Psoas muscle (tissue), 8 donors: ENCODE measurements around the gene CCNG2. TPM values are rescaled to one million over a fixed set of nuclear protein-coding genes. Genes with fewer than 3 reads are reported as not detected.

Source experiments
- ATAC-seq, 4 donors: fragments of 200-7000 bp; cut with Tn5 transposase; one replicate each; pipeline ENCODE4 v1.9.1; 2020; ENCODE audit warnings: moderate library complexity in 3 of 4, mild to moderate bottlenecking in 2 of 4
- DNase-seq, 2 donors: peaks; one replicate each; pipeline ENCODE4 v3.0.0-alpha.2; 2020
- H3K27ac ChIP-seq: fragments of 200-600 bp; one replicate; pipeline ENCODE4 v1.8.0; 2022
- H3K27me3 ChIP-seq, 3 donors: fragments of 200-600 bp in 1 of 3; one replicate each; pipeline versions ENCODE4 v1.6.1 to v1.8.0; 2013 to 2022; ENCODE audit warnings: low read length in 2 of 3, mild to moderate bottlenecking in 2 of 3, moderate library complexity in 1 of 3; ENCODE audit not compliant: insufficient read depth in 3 of 3
- H3K36me3 ChIP-seq, 2 donors: fragments of 200-600 bp in 1 of 2; one replicate each; pipeline versions ENCODE4 v1.6.1 to v1.8.0; 2013 to 2022; ENCODE audit warnings: low read depth in 1 of 2, mild to moderate bottlenecking in 1 of 2, moderate library complexity in 1 of 2; ENCODE audit not compliant: insufficient read depth in 1 of 2
- H3K4me1 ChIP-seq: fragments of 200-600 bp; one replicate; pipeline ENCODE4 v1.8.0; 2022
- H3K4me3 ChIP-seq: fragments of 200-600 bp; one replicate; pipeline ENCODE4 v1.8.0; 2022; ENCODE audit warnings: mild to moderate bottlenecking
- H3K9me3 ChIP-seq: fragments of 200-600 bp; one replicate; pipeline ENCODE4 v1.8.0; 2022
- WGBS, 3 donors: extraction: QIAGEN DNeasy Blood & Tissue Kit; methylation state at CpG; one replicate each; pipeline versions ENCODE4 v1.1.6 to v1.1.7; 2013; 5-methylcytosine and 5-hydroxymethylcytosine counted together
- intact Hi-C, 2 donors: fragments of 100-400 bp; cut with DNase I; formaldehyde crosslinking; loops; one replicate each; pipeline versions ENCODE4 v1.11.0 to v1.14.2; 2022
- polyA plus RNA-seq, 3 donors: library from polyadenylated mRNA; stranded (reverse); fragments of 200-250 nt; gene quantifications; one replicate each; pipeline ENCODE4 v1.2.3, GENCODE V29; 2013
- total RNA-seq, 4 donors: library from RNA; stranded (reverse); fragmentation: NEBNext Ultra II Directional in 2 of 4; extraction: Animal tissue kit (Norgen Biotek cat#: 25700) in 2 of 4; gene quantifications; one replicate each; pipeline versions ENCODE4 v1.2.1 to v1.2.4, GENCODE V29; 2021 to 2023
- TF ChIP-seq, protein P1 (sequence below): fragments of 200-600 bp; IDR thresholded peaks from one replicate; pipeline ENCODE4 v1.8.0; 2022; ENCODE audit warnings: antibody characterized with exemption
- donor health status: healthy with polysubstance abuse.
- donor health status: DM: no; HTN: no; CAD: no; lungs with moderate emphysema.
- donor health status: Bipolar disorder and iron deficiency.
- donor health status: healthy.
- donor health status: DM: yes; HTN: yes; CAD: no.
- donor health status: DM: no; HTN: no; CAD: no.
- donor health status: DM: no; HTN: no; CAD: no.
- donor health status: DM: yes; HTN: yes; CAD: no.

CCNG2 gene
- total and polyA plus RNA-seq, 7 donors = 3.1 to 34.6 (median 7.0) TPM

DNA sequence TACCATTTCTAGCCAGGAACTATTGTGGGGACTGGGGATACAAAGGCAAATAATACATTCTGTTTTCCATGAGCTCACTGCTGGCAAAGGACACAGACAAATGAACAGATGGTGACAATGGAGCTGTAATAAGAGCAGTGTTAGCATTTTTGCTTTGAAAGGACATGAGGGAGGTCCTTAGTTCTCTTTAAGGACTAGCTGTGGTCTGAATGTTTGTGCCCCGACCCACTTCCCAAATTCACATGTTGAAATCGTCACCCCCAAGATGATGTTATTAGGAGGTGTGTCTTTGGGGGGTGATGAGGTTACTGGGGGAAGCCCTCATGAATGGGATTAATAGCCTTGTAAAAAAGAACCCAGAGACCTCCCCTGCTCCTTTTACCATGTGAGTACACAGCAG, 30.3 kb downstream of the CCNG2 start:
- peaks cover 0 to 4% (median 0%) of the 10 kb centered on the region in 3 donors for H3K27me3 ChIP-seq
- ATAC-seq = no peak
- no peaks in the 10 kb centered on the region for H3K4me1 ChIP-seq
- H3K27ac ChIP-seq = no peak overlapping the region
- H3K9me3 ChIP-seq = no peaks in the 10 kb centered on the region
- DNase-seq = no peak
- TF ChIP-seq, protein P1, sequence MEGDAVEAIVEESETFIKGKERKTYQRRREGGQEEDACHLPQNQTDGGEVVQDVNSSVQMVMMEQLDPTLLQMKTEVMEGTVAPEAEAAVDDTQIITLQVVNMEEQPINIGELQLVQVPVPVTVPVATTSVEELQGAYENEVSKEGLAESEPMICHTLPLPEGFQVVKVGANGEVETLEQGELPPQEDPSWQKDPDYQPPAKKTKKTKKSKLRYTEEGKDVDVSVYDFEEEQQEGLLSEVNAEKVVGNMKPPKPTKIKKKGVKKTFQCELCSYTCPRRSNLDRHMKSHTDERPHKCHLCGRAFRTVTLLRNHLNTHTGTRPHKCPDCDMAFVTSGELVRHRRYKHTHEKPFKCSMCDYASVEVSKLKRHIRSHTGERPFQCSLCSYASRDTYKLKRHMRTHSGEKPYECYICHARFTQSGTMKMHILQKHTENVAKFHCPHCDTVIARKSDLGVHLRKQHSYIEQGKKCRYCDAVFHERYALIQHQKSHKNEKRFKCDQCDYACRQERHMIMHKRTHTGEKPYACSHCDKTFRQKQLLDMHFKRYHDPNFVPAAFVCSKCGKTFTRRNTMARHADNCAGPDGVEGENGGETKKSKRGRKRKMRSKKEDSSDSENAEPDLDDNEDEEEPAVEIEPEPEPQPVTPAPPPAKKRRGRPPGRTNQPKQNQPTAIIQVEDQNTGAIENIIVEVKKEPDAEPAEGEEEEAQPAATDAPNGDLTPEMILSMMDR = no peak
- H3K4me3 ChIP-seq = no peak overlapping the region
- intact Hi-C loops = no loop called here
- no peaks in the 10 kb centered on the region for H3K36me3 ChIP-seq
- 34 to 71% (median 49%) methylated on average over 2 of the region's 2 CpGs for WGBS, 3 donors

DNA sequence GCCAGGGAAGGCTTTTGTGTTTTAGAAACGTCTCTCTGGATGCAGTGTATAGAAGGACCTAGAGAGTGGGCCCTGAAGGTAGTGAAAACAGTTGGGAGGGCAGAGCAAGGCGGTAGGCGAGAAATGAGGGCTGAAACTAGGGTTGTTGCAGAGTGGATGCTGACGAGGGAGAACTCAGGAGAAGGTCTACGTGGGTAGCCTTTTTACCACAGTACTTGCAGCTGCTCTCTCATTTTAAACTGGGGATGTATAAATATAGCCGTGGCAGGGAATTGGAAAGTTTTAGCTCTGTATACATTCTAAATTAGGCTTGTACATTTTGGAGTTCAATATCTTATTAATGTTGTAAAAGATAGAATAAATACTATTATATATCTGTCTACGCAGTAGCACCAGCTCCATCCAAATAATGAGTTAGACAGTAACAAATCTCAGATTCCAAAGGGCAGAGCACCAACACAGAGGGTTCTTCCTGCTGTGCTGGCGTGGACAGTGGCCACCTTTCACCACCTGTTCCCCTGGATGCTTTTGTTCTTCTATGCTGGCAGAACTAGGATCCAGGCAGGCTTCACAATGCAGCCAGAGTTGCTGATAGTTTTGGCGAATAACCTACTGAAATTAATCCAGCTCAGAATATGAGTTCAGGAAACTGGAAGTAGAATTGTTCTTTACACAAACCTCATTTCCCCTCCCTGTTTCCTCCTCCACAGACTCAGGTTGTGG, 31.7 kb downstream of the CCNG2 start:
- peaks cover 0 to 4% (median 0%) of the 10 kb centered on the region in 3 donors for H3K27me3 ChIP-seq
- H3K4me3 ChIP-seq = no peak overlapping the region
- TF ChIP-seq, protein P1 = no peak
- 31 to 45% (median 37%) methylated on average over 9 of the region's 9 CpGs for whole genome bisulfite sequencing, 3 donors
- ATAC-seq (no peak), DNase-seq (no peak)
- no peaks in the 10 kb centered on the region for H3K4me1 ChIP-seq
- no peak overlapping the region for H3K27ac ChIP-seq
- intact Hi-C loops = no loop called here
- H3K9me3 ChIP-seq = no peaks in the 10 kb centered on the region
- H3K36me3 ChIP-seq = no peaks in the 10 kb centered on the region

DNA sequence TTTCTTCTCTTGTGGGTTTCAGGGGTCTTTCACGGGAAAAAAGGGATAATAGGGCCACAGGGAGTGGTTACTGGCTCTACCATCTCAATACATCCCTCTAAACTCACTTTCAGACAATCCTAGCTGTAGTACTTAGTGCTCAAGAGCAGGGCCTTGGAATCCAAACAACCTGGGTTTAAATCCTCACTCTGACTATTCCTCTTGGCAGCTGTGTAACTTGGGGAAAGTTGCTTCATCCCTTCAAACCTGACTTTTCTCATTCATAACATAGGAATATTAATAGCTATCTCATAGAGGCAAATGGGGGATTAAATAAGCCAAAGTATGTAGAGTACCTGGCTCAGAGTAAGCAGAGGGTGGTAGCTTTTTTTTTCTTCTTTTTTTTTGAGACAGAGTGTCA, 32.4 kb downstream of the CCNG2 start:
- intact Hi-C loops = no loop called here
- Histone ChIP-seq H3K4me3 (no peak overlapping the region), H3K36me3 (no peaks in the 10 kb centered on the region), H3K4me1 (no peaks in the 10 kb centered on the region), H3K9me3 (no peaks in the 10 kb centered on the region), H3K27ac (no peak overlapping the region), H3K27me3 (peaks cover 0 to 4% (median under 1%) of the 10 kb centered on the region in 3 donors)
- TF ChIP-seq, protein P1 = no peak
- DNase-seq (no peak), ATAC-seq (no peak)
- WGBS, 3 donors = 50 to 67% (median 52%) methylated on average over 1 of the region's 1 CpG

DNA sequence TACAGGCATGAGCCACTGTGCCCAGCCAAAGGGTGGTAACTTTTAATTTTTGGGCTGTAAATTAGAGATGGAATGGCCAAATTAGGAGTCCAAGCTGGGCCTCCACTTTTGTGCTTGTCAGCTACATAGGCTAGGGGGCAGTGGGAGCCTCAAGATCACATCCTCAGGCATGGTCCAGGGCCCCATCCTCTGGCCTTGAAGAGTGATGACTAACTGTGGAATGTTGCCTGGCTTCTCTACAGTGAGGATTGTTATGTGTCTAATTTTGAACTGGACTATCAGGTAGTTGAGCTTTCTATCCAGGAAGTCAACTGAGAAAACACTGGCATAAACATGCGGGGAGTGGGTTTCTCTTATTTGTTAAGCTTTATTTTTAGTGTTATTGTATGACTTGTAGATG, 33.0 kb downstream of the CCNG2 start:
- no peaks in the 10 kb centered on the region for H3K36me3 ChIP-seq
- intact Hi-C loops = no loop called here
- TF ChIP-seq, protein P1 = no peak
- H3K4me3 ChIP-seq = no peak overlapping the region
- WGBS, 3 donors = 97 to 100% (median 100%) methylated on average over 1 of the region's 1 CpG
- no peaks in the 10 kb centered on the region for H3K4me1 ChIP-seq
- peaks cover 0 to 4% (median 2%) of the 10 kb centered on the region in 3 donors for H3K27me3 ChIP-seq
- H3K9me3 ChIP-seq = no peaks in the 10 kb centered on the region
- DNase-seq (no peak), ATAC-seq (no peak)
- no peak overlapping the region for H3K27ac ChIP-seq

DNA sequence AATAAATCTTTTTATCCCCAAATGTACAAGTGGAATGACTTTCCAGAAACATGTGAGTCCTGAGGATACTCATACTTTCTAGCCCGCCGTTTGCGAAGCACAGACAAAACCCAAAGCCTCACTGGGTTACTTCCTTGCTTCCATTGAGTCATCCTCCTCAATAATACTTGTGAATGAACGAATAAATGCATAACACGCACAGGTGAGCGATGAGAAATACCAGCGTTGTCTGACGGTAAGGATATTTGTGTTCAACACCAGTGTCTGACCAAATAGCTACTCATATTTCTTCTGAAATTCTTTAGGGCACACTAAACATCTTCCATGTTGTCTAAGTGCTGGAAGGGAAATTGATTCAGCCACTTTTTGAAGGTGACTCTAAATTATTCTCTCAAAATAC, 36.0 kb downstream of the CCNG2 start:
- 87 to 94% (median 88%) methylated on average over 8 of the region's 8 CpGs for WGBS, 3 donors
- Histone ChIP-seq H3K27me3 (peaks cover 0 to 2% (median 0%) of the 10 kb centered on the region in 3 donors), H3K27ac (no peak overlapping the region), H3K36me3 (no peaks in the 10 kb centered on the region), H3K9me3 (no peaks in the 10 kb centered on the region), H3K4me3 (no peak overlapping the region), H3K4me1 (no peaks in the 10 kb centered on the region)
- TF ChIP-seq, protein P1 = no peak
- DNase-seq = no peak
- ATAC-seq = no peak
- intact Hi-C loops = no loop called here
